NCI-H1694 treated with DMSO at 0.1 percent for 48 hours (cell line): Measurements from ENCODE around the gene ARHGEF10L.
A peak's percentile ranks its signal among the peaks of the same experiment; 100 is the strongest.

Source experiments
- DNase-seq: peaks from one replicate; lab custom pipeline; 2025; lab: John Stamatoyannopoulos, UW

The ARHGEF10L gene

GRCh38 chr1:17568014-17568900 lies 28.8 kb downstream of the ARHGEF10L start:
- DNase-seq: no peak

GRCh38 chr1:17569200-17570139 lies 30.0 kb downstream of the ARHGEF10L start:
- DNase-seq: no peak

- DNase-seq: no peak
Measured at GRCh38 chr1:17570228-17570627, 30.7 kb downstream of the ARHGEF10L start.

- DNase-seq: no peak
Measured at GRCh38 chr1:17572264-17572985, 32.9 kb downstream of the ARHGEF10L start.

GRCh38 chr1:17573518-17574041 lies 34.1 kb downstream of the ARHGEF10L start:
- DNase-seq: no peak

- no peak for DNase-seq
Measured at GRCh38 chr1:17574516-17574915, 35.0 kb downstream of the ARHGEF10L start.

- no peak for DNase-seq
Measured at GRCh38 chr1:17575797-17576518, 36.5 kb downstream of the ARHGEF10L start.

- DNase-seq: no peak
Measured at GRCh38 chr1:17576519-17576853, 37.0 kb downstream of the ARHGEF10L start.

GRCh38 chr1:17577907-17578297 lies 38.4 kb downstream of the ARHGEF10L start:
- no peak for DNase-seq

GRCh38 chr1:17579951-17580939 lies 40.7 kb downstream of the ARHGEF10L start:
- no peak for DNase-seq

GRCh38 chr1:17581389-17582123 lies 42.1 kb downstream of the ARHGEF10L start:
- DNase-seq: no peak

GRCh38 chr1:17582124-17582774 lies 42.8 kb downstream of the ARHGEF10L start:
- DNase-seq: peak; percentile 8

GRCh38 chr1:17584539-17584938 lies 45.0 kb downstream of the ARHGEF10L start:
- DNase-seq: no peak

- DNase-seq: no peak
Measured at GRCh38 chr1:17585266-17585987, 45.9 kb downstream of the ARHGEF10L start.

- no peak for DNase-seq
Measured at GRCh38 chr1:17586172-17586964, 46.9 kb downstream of the ARHGEF10L start.

GRCh38 chr1:17587693-17588047 lies 48.2 kb downstream of the ARHGEF10L start:
- DNase-seq: no peak
